Measurements from ENCODE around the gene TRIM13. TPM values are rescaled to one million over a fixed set of nuclear protein-coding genes. Genes with fewer than 3 reads are reported as not detected.

Gene TRIM13
- total and polyA plus RNA-seq, 2 of the 13 experiments (the other 11 are each of a cell fraction or from before 2014, with no cell fraction given) = 22.0 to 24.4 TPM

DNA sequence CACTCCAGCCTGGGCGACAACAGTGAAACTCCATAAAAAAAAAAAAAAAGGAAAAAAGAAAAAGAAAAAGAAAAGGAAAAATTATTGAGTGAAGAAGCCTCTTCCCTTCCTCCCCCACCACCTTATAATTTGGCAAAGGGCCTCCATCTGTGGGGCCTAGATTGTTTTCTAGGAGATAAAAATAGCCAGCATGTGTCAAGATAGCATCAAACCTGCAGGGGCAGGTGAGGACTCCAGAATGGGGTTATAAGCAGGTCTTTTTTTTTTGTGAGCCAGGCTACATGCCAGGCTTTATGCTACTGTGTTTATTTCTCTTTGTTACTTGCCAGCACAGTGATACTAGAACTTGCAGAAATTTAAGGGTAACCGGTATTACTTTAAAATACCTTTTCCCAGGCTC lies 11.7 kb upstream of the TRIM13 start:
- Histone ChIP-seq H2AFZ (ENCODE audit: low read length) (no peak overlapping the region), H4K20me1 (ENCODE audit: insufficient read depth, low read length) (no peaks in the 10 kb centered on the region), H3K36me3 (replicated peaks in 1 of 2; ENCODE audit: control insufficient read depth in 1 of 2, insufficient read depth in 2 of 2, low read length in 2 of 2) (no peaks in the 10 kb centered on the region), H3K27me3 (ENCODE audit: control insufficient read depth in 1 of 2, insufficient read depth in 2 of 2, low read length in 2 of 2) (no peaks in the 10 kb centered on the region), H3K9ac (ENCODE audit: insufficient read depth, low read depth, low read length) (no peak overlapping the region), H3K4me2 (ENCODE audit: low read depth, low read length) (no peak overlapping the region), H3K4me3 (replicated peaks in 1 of 3; ENCODE audit: insufficient read depth in 1 of 3, low read depth in 2 of 3, low read length in 3 of 3) (no peak overlapping the region), H3K4me1 (ENCODE audit: insufficient read depth, low read length) (no peaks in the 10 kb centered on the region), H3K79me2 (ENCODE audit: insufficient read depth, low read length) (no peaks in the 10 kb centered on the region), H3K27ac (ENCODE audit: extremely low read length, insufficient read depth, low read length) (no peak overlapping the region), H3K9me3 (ENCODE audit: low read length) (no peaks in the 10 kb centered on the region)
- no TSS peak for BruUV-seq (replicated peaks)
- ChIA-PET POLR2A (interaction anchor here (1.5 kb wide), 1 partner anchor 12 kb away, joined by 4 read pairs; the partner anchor contains the start of gene TRIM13), CTCF (ENCODE audit: low intra/inter-chr PET ratio, low total read pairs) (no interaction called here)
- intact Hi-C loops (cut with micrococcal nuclease; ENCODE audit: unreplicated experiment) (no loop called here), in situ Hi-C loops (cut with HindIII; ENCODE audit: extremely low pct_ligation_motif_present, low pct_unique_long_range_greater_than_20kb) (loop anchor here (25.0 kb wide), 2 partner anchors 552 to 1077 kb away; no protein-coding TSS in a partner anchor)
- DNase-seq (ENCODE audit: low spot score) (no peak), ATAC-seq (no peak), FAIRE-seq (no peak)
- WGBS (ENCODE audit: low lambda C conversion rate) = 97% methylated on average over 2 of the region's 2 CpGs
- TF ChIP-seq, protein P1, sequence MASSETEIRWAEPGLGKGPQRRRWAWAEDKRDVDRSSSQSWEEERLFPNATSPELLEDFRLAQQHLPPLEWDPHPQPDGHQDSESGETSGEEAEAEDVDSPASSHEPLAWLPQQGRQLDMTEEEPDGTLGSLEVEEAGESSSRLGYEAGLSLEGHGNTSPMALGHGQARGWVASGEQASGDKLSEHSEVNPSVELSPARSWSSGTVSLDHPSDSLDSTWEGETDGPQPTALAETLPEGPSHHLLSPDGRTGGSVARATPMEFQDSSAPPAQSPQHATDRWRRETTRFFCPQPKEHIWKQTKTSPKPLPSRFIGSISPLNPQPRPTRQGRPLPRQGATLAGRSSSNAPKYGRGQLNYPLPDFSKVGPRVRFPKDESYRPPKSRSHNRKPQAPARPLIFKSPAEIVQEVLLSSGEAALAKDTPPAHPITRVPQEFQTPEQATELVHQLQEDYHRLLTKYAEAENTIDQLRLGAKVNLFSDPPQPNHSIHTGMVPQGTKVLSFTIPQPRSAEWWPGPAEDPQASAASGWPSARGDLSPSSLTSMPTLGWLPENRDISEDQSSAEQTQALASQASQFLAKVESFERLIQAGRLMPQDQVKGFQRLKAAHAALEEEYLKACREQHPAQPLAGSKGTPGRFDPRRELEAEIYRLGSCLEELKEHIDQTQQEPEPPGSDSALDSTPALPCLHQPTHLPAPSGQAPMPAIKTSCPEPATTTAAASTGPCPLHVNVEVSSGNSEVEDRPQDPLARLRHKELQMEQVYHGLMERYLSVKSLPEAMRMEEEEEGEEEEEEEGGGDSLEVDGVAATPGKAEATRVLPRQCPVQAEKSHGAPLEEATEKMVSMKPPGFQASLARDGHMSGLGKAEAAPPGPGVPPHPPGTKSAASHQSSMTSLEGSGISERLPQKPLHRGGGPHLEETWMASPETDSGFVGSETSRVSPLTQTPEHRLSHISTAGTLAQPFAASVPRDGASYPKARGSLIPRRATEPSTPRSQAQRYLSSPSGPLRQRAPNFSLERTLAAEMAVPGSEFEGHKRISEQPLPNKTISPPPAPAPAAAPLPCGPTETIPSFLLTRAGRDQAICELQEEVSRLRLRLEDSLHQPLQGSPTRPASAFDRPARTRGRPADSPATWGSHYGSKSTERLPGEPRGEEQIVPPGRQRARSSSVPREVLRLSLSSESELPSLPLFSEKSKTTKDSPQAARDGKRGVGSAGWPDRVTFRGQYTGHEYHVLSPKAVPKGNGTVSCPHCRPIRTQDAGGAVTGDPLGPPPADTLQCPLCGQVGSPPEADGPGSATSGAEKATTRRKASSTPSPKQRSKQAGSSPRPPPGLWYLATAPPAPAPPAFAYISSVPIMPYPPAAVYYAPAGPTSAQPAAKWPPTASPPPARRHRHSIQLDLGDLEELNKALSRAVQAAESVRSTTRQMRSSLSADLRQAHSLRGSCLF (CRISPR knock-in tag; IDR thresholded peaks at IDR 0.05; ENCODE audit: borderline replicate concordance) = no peak
- TF ChIP-seq DNMT3B (CRISPR knock-in tag; conservative IDR thresholded peaks at IDR 0.05) (no peak), JUN (CRISPR knock-in tag; IDR thresholded peaks at IDR 0.05) (no peak), CEBPG (CRISPR knock-in tag; IDR thresholded peaks at IDR 0.05) (no peak), GZF1 (CRISPR knock-in tag; IDR thresholded peaks at IDR 0.05) (no peak), IRF2 (CRISPR knock-in tag; IDR thresholded peaks at IDR 0.05) (no peak), PHF5A (CRISPR knock-in tag; IDR thresholded peaks at IDR 0.05; ENCODE audit: low read depth, unreplicated experiment) (no peak), BATF2 (CRISPR knock-in tag; IDR thresholded peaks at IDR 0.05) (no peak), RBAK (CRISPR knock-in tag; IDR thresholded peaks at IDR 0.05) (no peak), NFE2L1 (CRISPR knock-in tag; IDR thresholded peaks at IDR 0.05; ENCODE audit: borderline replicate concordance) (no peak), CREB1 (IDR thresholded peaks at IDR 0.05) (no peak), CREB1 (CRISPR knock-in tag; IDR thresholded peaks at IDR 0.05) (no peak), ZNF570 (CRISPR knock-in tag; IDR thresholded peaks at IDR 0.05; ENCODE audit: borderline replicate concordance) (no peak), STAT6 (CRISPR knock-in tag; IDR thresholded peaks at IDR 0.05; ENCODE audit: borderline replicate concordance) (no peak)
- TF ChIP-seq, protein P2, sequence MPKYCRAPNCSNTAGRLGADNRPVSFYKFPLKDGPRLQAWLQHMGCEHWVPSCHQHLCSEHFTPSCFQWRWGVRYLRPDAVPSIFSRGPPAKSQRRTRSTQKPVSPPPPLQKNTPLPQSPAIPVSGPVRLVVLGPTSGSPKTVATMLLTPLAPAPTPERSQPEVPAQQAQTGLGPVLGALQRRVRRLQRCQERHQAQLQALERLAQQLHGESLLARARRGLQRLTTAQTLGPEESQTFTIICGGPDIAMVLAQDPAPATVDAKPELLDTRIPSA (CRISPR knock-in tag; IDR thresholded peaks at IDR 0.05; ENCODE audit: borderline replicate concordance) = no peak
- TF ChIP-seq, protein P3, sequence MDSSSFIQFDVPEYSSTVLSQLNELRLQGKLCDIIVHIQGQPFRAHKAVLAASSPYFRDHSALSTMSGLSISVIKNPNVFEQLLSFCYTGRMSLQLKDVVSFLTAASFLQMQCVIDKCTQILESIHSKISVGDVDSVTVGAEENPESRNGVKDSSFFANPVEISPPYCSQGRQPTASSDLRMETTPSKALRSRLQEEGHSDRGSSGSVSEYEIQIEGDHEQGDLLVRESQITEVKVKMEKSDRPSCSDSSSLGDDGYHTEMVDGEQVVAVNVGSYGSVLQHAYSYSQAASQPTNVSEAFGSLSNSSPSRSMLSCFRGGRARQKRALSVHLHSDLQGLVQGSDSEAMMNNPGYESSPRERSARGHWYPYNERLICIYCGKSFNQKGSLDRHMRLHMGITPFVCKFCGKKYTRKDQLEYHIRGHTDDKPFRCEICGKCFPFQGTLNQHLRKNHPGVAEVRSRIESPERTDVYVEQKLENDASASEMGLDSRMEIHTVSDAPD (CRISPR knock-in tag; IDR thresholded peaks at IDR 0.05) = no peak
